Right lobe of liver (tissue), 6 donors: ENCODE data around the gene PSMB10. TPM values are rescaled to one million over a fixed set of nuclear protein-coding genes. Genes with fewer than 3 reads are reported as not detected.

Experiments used
- ATAC-seq, 4 donors: fragments of 200-7000 bp; cut with Tn5 transposase; one replicate each; pipeline ENCODE4 v1.9.1; 2020; ENCODE audit warnings: mild to moderate bottlenecking in 4 of 4, moderate library complexity in 4 of 4
- DNase-seq, 3 donors: peaks; one replicate each; pipeline ENCODE4 v3.0.0-alpha.2; 2020
- H3K27ac ChIP-seq, 3 donors: fragments of 200-600 bp; one replicate each; pipeline ENCODE4 v1.8.0; 2022
- H3K27me3 ChIP-seq, 2 donors: fragments of 200-600 bp; one replicate each; pipeline ENCODE4 v1.8.0; 2022
- H3K36me3 ChIP-seq, 4 donors: fragments of 200-600 bp; sonication (generic) in 1 of 4; one replicate each; pipeline versions ENCODE4 v1.5.1 to v1.8.0; 2017 to 2022; ENCODE audit warnings: control low read depth in 1 of 4
- H3K4me1 ChIP-seq, 4 donors: fragments of 200-600 bp; sonication (generic) in 1 of 4; one replicate each; pipeline versions ENCODE4 v1.5.1 to v1.8.0; 2017 to 2022; ENCODE audit warnings: control low read depth in 1 of 4
- H3K4me3 ChIP-seq, 3 donors: fragments of 200-600 bp; one replicate each; pipeline ENCODE4 v1.8.0; 2022
- H3K9me3 ChIP-seq, 4 donors: fragments of 200-600 bp; sonication (generic) in 1 of 4; one replicate each; pipeline versions ENCODE4 v1.5.1 to v1.8.0; 2017 to 2022; ENCODE audit warnings: control low read depth in 1 of 4
- POLR2A ChIP-seq: fragments of 450-650 bp; IDR thresholded peaks from one replicate; pipeline ENCODE4 v1.6.1; 2017; ENCODE audit warnings: antibody characterized with exemption, mild to moderate bottlenecking
- WGBS: methylation state at CpG from one replicate; pipeline ENCODE4 v1.1.6; 2018; ENCODE audit warnings: low coverage, low lambda C conversion rate; ENCODE audit not compliant: insufficient coverage; ENCODE audit errors: missing lambda C conversion rate; 5-methylcytosine and 5-hydroxymethylcytosine counted together
- intact Hi-C, 2 donors: fragments of 100-400 bp; cut with DNase I; formaldehyde crosslinking; loops; one replicate each; pipeline versions ENCODE4 v1.11.2 to v1.14.1; 2022
- total RNA-seq, 6 experiments: library from RNA; depleted of rRNA in 2 of 6; stranded (reverse); fragments of >200 nt in 2 of 6; fragmentation: NEBNext Ultra II Directional in 3 of 6; extraction: Animal tissue kit (Norgen Biotek cat#: 25700) in 3 of 6; gene quantifications; one replicate each; pipeline versions ENCODE4 v1.1.0 to v1.2.4, GENCODE V29; 2016 to 2023
- TF ChIP-seq, protein P1 (sequence below), 4 donors: fragments of 200-600 bp in 3 of 4; fragments of 450-650 bp in 1 of 4; IDR thresholded peaks; one replicate each; pipeline versions ENCODE4 v1.5.1 to v1.8.0; 2016 to 2022; ENCODE audit warnings: antibody characterized with exemption in 4 of 4, mild to moderate bottlenecking in 2 of 4
- donor health status: DM: no; HTN: yes; CAD: no.
- donor health status: DM: no; HTN: no; CAD: no.
- donor health status: DM: no; HTN: no; CAD: no.
- donor health status: DM: no; HTN: yes; CAD: no.
- donor health status: DM: no; HTN: yes; CAD: no.

Gene PSMB10
- total RNA-seq, 6 experiments from 2014 or later = 19.0 to 39.6 (median 22.7) TPM

- WGBS = 100% methylated on average over 1 of the region's 15 CpGs
Measured at GRCh38 chr16:67931712-67932461, 4.8 kb downstream of the PSMB10 start, which contains the start of gene CTRL. Gene CTRL (minus strand): TSS chr16:67931862. CDS start chr16:67931852, 10 bp downstream.

GRCh38 chr16:67930678-67931211 lies 5.9 kb downstream of the PSMB10 start:
- no peak for DNase-seq
- H3K4me3 ChIP-seq = no peak overlapping the region
- intact Hi-C loops = no loop called here

More at GRCh38 chr16:67931712-67932461, 4.8 kb downstream of the PSMB10 start, which contains the start of gene CTRL:
- intact Hi-C loops = no loop called here
- Histone ChIP-seq H3K4me3 (no peak within 1 kb of the TSS), H3K27ac (no peak within 1 kb of the TSS), H3K36me3 (peaks cover 0 to 4% (median 1%) of the 10 kb centered on the region in 4 donors), H3K4me1 (peaks cover 0 to 9% (median 3%) of the 10 kb centered on the region in 4 donors), H3K9me3 (no peaks in the 10 kb centered on the region), H3K27me3 (no peaks in the 10 kb centered on the region)
- ATAC-seq (no peak), DNase-seq (no peak)
- TF ChIP-seq, protein P1, sequence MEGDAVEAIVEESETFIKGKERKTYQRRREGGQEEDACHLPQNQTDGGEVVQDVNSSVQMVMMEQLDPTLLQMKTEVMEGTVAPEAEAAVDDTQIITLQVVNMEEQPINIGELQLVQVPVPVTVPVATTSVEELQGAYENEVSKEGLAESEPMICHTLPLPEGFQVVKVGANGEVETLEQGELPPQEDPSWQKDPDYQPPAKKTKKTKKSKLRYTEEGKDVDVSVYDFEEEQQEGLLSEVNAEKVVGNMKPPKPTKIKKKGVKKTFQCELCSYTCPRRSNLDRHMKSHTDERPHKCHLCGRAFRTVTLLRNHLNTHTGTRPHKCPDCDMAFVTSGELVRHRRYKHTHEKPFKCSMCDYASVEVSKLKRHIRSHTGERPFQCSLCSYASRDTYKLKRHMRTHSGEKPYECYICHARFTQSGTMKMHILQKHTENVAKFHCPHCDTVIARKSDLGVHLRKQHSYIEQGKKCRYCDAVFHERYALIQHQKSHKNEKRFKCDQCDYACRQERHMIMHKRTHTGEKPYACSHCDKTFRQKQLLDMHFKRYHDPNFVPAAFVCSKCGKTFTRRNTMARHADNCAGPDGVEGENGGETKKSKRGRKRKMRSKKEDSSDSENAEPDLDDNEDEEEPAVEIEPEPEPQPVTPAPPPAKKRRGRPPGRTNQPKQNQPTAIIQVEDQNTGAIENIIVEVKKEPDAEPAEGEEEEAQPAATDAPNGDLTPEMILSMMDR (IDR thresholded peaks at IDR 0.05) = no peak
- no peak for TF ChIP-seq POLR2A

GRCh38 chr16:67930191-67930590 lies 6.5 kb downstream of the PSMB10 start:
- H3K27me3 ChIP-seq = no peaks in the 10 kb centered on the region
- 87% methylated on average over 9 of the region's 14 CpGs for WGBS
- no peak overlapping the region for H3K27ac ChIP-seq
- H3K36me3 ChIP-seq = peaks cover 0 to 4% (median 1%) of the 10 kb centered on the region in 4 donors
- H3K4me1 ChIP-seq = peaks cover 0 to 5% (median 2%) of the 10 kb centered on the region in 4 donors
- no peak for ATAC-seq
- H3K4me3 ChIP-seq = no peak overlapping the region
- TF ChIP-seq POLR2A = no peak
- TF ChIP-seq, protein P1 (IDR thresholded peaks at IDR 0.05) = no peak
- intact Hi-C loops = no loop called here
- H3K9me3 ChIP-seq = no peaks in the 10 kb centered on the region
- DNase-seq = no peak

More at GRCh38 chr16:67930678-67931211, 5.9 kb downstream of the PSMB10 start:
- TF ChIP-seq, protein P1 (IDR thresholded peaks at IDR 0.05) = no peak
- TF ChIP-seq POLR2A = no peak
- no peaks in the 10 kb centered on the region for H3K27me3 ChIP-seq
- H3K4me1 ChIP-seq = peaks cover 0 to 8% (median 3%) of the 10 kb centered on the region in 4 donors
- ATAC-seq = no peak
- H3K27ac ChIP-seq = no peak overlapping the region
- H3K36me3 ChIP-seq = peaks cover 0 to 4% (median 1%) of the 10 kb centered on the region in 4 donors
- no peaks in the 10 kb centered on the region for H3K9me3 ChIP-seq
- WGBS = 89% methylated on average over 7 of the region's 17 CpGs

DNA sequence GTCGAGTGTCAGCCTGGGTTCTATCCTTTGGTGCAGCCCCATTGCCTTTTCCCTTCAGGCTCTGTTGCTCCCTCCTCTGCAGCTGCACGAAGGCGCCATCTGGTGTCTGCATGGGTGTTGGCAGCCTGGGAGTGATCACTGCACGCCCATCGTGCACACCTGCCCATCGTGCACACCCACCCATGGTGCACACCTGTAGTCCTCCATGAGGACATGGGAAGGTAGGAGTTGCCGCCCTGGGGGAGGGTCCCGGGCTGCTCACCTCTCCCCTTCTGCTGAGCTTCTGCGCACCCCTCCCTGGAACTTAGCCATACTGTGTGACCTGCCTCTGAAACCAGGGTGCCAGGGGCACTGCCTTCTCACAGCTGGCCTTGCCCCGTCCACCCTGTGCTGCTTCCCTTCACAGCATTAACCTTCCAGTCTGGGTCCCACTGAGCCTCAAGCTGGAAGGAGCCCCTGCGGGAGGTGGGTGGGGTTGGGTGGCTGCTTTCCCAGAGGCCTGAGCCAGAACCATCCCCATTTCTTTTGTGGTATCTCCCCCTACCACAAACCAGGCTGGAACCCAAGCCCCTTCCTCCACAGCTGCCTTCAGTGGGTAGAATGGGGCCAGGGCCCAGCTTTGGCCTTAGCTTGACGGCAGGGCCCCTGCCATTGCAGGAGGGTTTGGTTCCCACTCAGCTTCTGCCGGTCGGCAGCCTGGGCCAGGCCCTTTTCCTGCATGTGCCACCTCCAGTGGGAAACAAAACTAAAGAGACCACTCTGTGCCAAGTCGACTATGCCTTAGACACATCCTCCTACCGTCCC lies 7.9 kb downstream of the PSMB10 start:
- Histone ChIP-seq H3K27ac (no peak overlapping the region), H3K9me3 (no peaks in the 10 kb centered on the region), H3K27me3 (no peaks in the 10 kb centered on the region), H3K36me3 (peaks cover 0 to 3% (median 0%) of the 10 kb centered on the region in 4 donors), H3K4me1 (no peaks in the 10 kb centered on the region), H3K4me3 (no peak overlapping the region)
- ATAC-seq (peak; percentile 81 to 88 (median 84)), DNase-seq (peak; percentile 76 to 83 (median 77))
- TF ChIP-seq POLR2A = no peak
- TF ChIP-seq, protein P1 (IDR thresholded peaks at IDR 0.05) = peak; percentile 83 to 91 (median 88)
- WGBS = 30% methylated on average over 7 of the region's 16 CpGs
- intact Hi-C loops = loop anchor here (5.0 to 10.0 kb wide), 3 partner anchors 41 to 104 kb away; partner anchors contain the start of gene NRN1L (in 1 of the 2)
